Chondrocyte (in vitro differentiated cells): ENCODE measurements around the gene PSENEN. TPM values are rescaled to one million over a fixed set of nuclear protein-coding genes. Genes with fewer than 3 reads are reported as not detected.

Experiments
- DNase-seq: peaks from one replicate; pipeline ENCODE4 v3.0.0; 2021; ENCODE audit warnings: mixed read lengths, low spot score
- H3K27ac Mint-ChIP-seq: one replicate; pipeline ENCODE4 v1.8.0; 2021; ENCODE audit warnings: mild to moderate bottlenecking, moderate library complexity, mixed read lengths; ENCODE audit not compliant: unreplicated experiment
- H3K27me3 Mint-ChIP-seq: 2 replicates; pipeline ENCODE4 v1.8.0; 2021; ENCODE audit warnings: low read depth, mixed read lengths
- H3K36me3 Mint-ChIP-seq: 2 replicates; pipeline ENCODE4 v1.8.0; 2021; ENCODE audit warnings: low read depth, mixed read lengths
- H3K4me1 Mint-ChIP-seq: 2 replicates; pipeline ENCODE4 v1.8.0; 2021; ENCODE audit warnings: low read depth, mild to moderate bottlenecking, mixed read lengths
- H3K4me3 Mint-ChIP-seq: one replicate; pipeline ENCODE4 v1.8.0; 2021; ENCODE audit warnings: mild to moderate bottlenecking, moderate library complexity, mixed read lengths; ENCODE audit not compliant: unreplicated experiment
- H3K9me3 Mint-ChIP-seq: 2 replicates; pipeline ENCODE4 v1.8.0; 2021; ENCODE audit warnings: low read depth, mixed read lengths
- long read RNA-seq: library from polyadenylated mRNA; stranded (forward); transcript quantifications from one replicate; pipeline ENCODE4 v2.0.0, GENCODE V29; 2021
- total RNA-seq: library from RNA; stranded (reverse); gene quantifications from 3 replicates; pipeline ENCODE4 v1.2.1, GENCODE V29; 2021
- TF ChIP-seq, protein P1 (sequence below): fragments of 200-600 bp; sonication (generic); IDR thresholded peaks from 2 replicates; pipeline ENCODE4 v1.5.0; 2021; ENCODE audit warnings: antibody characterized with exemption, mild to moderate bottlenecking, moderate library complexity

PSENEN gene
- total RNA-seq, result 59.9 to 71.1 TPM (median 61.8 TPM) in 3 replicates
- long read RNA-seq, transcript PSENEN-202 (4 exons, 1,661 nt), result major isoform, 52 of 57 reads
- long read RNA-seq, partial matches to known transcripts, result 4 of 57 reads
- long read RNA-seq, other reads (novel, unspliced or antisense), result 0 of 57 reads

- Mint-ChIP-seq H3K4me1 (peaks cover 64% of the 10 kb centered on the region), H3K27ac (peak within 1 kb of the TSS; percentile 100), H3K27me3 (no peaks in the 10 kb centered on the region), H3K4me3 (peak within 1 kb of the TSS; percentile 97), H3K36me3 (no peaks in the 10 kb centered on the region), H3K9me3 (no peaks in the 10 kb centered on the region)
- peak; percentile 98 for DNase-seq
- TF ChIP-seq, protein P1, sequence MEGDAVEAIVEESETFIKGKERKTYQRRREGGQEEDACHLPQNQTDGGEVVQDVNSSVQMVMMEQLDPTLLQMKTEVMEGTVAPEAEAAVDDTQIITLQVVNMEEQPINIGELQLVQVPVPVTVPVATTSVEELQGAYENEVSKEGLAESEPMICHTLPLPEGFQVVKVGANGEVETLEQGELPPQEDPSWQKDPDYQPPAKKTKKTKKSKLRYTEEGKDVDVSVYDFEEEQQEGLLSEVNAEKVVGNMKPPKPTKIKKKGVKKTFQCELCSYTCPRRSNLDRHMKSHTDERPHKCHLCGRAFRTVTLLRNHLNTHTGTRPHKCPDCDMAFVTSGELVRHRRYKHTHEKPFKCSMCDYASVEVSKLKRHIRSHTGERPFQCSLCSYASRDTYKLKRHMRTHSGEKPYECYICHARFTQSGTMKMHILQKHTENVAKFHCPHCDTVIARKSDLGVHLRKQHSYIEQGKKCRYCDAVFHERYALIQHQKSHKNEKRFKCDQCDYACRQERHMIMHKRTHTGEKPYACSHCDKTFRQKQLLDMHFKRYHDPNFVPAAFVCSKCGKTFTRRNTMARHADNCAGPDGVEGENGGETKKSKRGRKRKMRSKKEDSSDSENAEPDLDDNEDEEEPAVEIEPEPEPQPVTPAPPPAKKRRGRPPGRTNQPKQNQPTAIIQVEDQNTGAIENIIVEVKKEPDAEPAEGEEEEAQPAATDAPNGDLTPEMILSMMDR, result no peak
Observed at GRCh38 chr19:35745328-35746086, at the start of gene PSENEN, which contains the start of gene U2AF1L4. TSS of gene PSENEN (plus strand) at chr19:35745651. CDS start at chr19:35745931, 280 bp downstream. TSS of gene U2AF1L4 (minus strand) at chr19:35745418. CDS start at chr19:35745391, 27 bp downstream.

DNA sequence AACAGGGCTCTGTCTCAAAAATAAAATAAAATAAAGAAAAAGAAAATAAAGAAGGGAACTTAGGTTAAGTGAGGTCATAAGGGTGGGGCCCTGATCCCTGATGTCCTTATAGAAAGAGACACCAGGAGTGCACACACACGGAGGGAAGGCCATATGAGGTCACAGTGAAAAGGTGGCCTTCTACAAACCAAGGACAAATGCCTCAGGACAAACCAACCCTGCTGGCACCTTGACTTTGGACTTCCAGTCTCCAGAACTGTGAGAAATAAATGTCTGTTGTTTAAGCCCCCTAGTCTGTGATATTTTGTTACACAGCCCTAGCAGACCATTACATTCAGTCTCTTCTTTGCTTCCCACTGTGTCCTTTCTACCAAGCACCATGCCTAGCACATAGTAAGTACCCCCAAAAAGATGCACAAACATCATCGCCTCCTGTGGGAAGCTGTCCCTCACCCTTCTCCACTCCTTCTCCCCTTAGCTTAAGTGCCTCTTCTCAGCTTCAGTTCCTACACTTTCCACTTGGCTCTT, 49.5 kb upstream of the PSENEN start:
- DNase-seq, result no peak
- Mint-ChIP-seq H3K27me3 (no peaks in the 10 kb centered on the region), H3K27ac (no peak overlapping the region), H3K4me1 (no peaks in the 10 kb centered on the region), H3K4me3 (no peak overlapping the region), H3K36me3 (no peaks in the 10 kb centered on the region), H3K9me3 (no peaks in the 10 kb centered on the region)
- TF ChIP-seq, protein P1, result no peak

GRCh38 chr19:35696835-35697234, 48.6 kb upstream of the PSENEN start:
- TF ChIP-seq, protein P1, result no peak
- no peaks in the 10 kb centered on the region for H3K27me3 Mint-ChIP-seq
- no peaks in the 10 kb centered on the region for H3K4me1 Mint-ChIP-seq
- no peak for DNase-seq
- H3K9me3 Mint-ChIP-seq, result no peaks in the 10 kb centered on the region
- H3K4me3 Mint-ChIP-seq, result no peak overlapping the region
- no peak overlapping the region for H3K27ac Mint-ChIP-seq
- no peaks in the 10 kb centered on the region for H3K36me3 Mint-ChIP-seq

DNA sequence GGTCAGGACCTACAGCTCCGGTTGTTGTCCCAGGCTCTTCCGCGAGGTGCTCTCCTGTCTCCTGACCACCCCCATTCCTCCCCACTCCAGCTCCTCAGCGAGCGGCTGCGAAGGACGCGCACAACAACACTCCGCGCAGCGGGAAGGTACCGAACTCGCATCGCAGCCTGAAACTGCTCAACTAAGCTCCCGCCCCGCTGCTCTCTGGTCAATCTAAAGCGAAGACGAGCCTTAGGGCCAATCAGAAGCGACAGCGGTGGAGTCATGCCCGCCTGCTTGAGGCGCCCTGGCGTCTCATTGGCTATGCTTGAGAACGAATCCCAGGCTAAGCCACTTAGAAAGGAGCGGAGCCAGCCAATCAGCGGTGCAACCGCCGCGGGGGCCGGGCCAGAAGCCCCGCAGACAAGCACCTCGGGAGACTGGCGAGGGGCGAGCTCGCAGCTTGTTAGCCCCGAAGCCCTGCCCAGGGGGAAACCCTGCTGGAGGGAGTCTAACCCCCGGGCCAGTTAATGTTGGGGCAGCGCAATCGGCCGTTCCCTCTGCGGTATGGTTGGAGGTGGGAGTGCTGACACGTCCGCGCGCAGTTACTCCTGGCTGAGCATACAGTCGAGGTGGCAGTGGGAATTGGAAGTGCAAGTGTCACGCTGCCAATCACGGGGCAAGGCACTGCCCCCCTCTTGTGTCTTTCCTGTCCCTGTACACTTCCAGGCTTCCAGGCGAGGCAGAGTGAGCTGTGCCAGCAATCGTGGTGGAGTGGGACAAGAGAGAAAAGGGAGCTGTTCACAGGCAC, 43.0 kb upstream of the PSENEN start:
- H3K36me3 Mint-ChIP-seq, result no peaks in the 10 kb centered on the region
- DNase-seq, result no peak
- TF ChIP-seq, protein P1, result no peak
- no peaks in the 10 kb centered on the region for H3K9me3 Mint-ChIP-seq
- H3K27ac Mint-ChIP-seq, result peak overlapping the region; percentile 87
- peak overlapping the region; percentile 97 for H3K4me3 Mint-ChIP-seq
- H3K27me3 Mint-ChIP-seq, result no peaks in the 10 kb centered on the region
- peaks cover 3% of the 10 kb centered on the region for H3K4me1 Mint-ChIP-seq

DNA sequence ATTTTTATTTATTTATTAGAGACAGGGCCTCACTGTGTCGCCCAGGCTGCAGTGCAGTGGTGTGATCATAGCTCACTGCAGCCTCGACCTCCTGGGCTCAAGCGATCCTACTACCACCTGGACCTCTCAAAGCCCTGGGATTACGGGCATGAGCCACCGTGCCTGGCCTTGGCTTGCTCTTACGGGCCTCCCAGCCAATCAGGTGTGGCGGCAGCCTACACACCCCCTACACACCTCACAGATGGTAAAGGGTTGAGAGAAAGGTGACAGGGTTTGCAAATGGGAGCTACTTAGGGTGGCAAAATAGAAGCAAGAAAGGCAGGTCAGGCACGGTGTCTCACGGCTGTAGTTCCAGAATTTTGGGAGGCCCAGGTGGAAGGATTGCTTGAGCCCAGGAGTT, 42.1 kb upstream of the PSENEN start:
- Mint-ChIP-seq H3K4me1 (peaks cover 3% of the 10 kb centered on the region), H3K9me3 (no peaks in the 10 kb centered on the region), H3K4me3 (no peak overlapping the region), H3K27ac (no peak overlapping the region), H3K36me3 (no peaks in the 10 kb centered on the region), H3K27me3 (no peaks in the 10 kb centered on the region)
- DNase-seq, result no peak
- TF ChIP-seq, protein P1, result no peak
